ENCODE data around the gene NTN4. TPM values are rescaled to one million over a fixed set of nuclear protein-coding genes. Genes with fewer than 3 reads are reported as not detected.
A peak's percentile ranks its signal among the peaks of the same experiment; 100 is the strongest.

The NTN4 gene
- total RNA-seq, 4 donors from 2014 or later: 11.1 to 21.0 (median 16.1) TPM

- Histone ChIP-seq H3K36me3 (no peaks in the 10 kb centered on the region), H3K27me3 (no peaks in the 10 kb centered on the region), H3K27ac (no peak overlapping the region), H3K4me3 (replicated peaks in 1 of 3) (no peak overlapping the region), H3K4me1 (peaks cover 0 to 6% of the 10 kb centered on the region in 2 donors), H3K9me3 (no peaks in the 10 kb centered on the region)
- peak in 1 of 2 donors; percentile 7 for DNase-seq
- intact Hi-C loops (cut with DNase I): no loop called here
- no peak for TF ChIP-seq POLR2A (IDR thresholded peaks at IDR 0.05)
- TF ChIP-seq, protein P1, sequence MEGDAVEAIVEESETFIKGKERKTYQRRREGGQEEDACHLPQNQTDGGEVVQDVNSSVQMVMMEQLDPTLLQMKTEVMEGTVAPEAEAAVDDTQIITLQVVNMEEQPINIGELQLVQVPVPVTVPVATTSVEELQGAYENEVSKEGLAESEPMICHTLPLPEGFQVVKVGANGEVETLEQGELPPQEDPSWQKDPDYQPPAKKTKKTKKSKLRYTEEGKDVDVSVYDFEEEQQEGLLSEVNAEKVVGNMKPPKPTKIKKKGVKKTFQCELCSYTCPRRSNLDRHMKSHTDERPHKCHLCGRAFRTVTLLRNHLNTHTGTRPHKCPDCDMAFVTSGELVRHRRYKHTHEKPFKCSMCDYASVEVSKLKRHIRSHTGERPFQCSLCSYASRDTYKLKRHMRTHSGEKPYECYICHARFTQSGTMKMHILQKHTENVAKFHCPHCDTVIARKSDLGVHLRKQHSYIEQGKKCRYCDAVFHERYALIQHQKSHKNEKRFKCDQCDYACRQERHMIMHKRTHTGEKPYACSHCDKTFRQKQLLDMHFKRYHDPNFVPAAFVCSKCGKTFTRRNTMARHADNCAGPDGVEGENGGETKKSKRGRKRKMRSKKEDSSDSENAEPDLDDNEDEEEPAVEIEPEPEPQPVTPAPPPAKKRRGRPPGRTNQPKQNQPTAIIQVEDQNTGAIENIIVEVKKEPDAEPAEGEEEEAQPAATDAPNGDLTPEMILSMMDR (IDR thresholded peaks at IDR 0.05): no peak
- 87% methylated on average over 4 of the region's 4 CpGs for WGBS, 2 donors
Measured at GRCh38 chr12:95796225-95796981, 5.8 kb upstream of the NTN4 start.

DNA sequence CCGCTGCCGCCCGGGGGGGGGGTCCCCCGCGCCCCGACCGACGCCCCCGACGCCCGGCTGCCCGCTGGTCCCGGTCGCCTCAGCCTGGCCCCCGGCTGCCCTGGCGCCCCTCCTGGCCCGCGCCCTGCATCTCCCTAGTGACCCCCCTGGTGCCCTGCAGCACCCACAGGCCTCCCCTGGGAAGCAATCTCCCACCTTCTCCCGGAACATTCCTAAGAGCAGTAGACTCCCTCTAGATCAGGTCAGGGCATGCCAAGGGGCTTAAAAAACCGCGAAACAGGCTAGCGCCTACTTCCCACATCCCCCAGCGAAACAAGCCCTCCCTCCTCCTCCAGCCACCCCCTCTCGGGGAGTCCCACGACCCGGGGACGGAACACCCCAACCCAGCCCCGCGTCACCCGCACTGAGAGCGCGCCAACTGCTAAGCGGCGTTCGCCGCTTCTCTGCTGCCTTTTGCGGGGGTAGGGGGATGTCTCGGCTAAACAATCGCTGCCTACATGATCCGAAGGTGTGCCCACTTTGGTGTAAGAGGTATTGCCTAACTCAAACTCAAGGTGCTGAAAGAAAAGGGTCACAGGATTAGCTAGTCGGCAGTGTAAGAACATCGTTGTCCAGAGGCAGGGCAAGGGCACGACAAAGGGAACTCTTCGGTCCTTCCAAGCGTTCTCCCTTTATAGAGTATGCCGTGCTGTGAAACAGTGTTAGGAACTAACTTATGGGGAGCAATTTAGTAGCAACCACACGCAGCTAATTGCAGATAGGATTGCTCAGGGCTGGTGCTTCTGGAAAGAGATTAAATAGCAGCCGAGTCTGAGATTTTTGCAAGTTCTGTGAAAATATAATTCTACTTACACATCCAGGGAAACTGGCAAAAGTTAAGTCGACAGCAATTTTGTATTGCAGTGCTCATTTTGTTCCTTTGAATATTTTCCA lies 619 bp upstream of the NTN4 start:
- peak in 1 of 2 donors; percentile 8 for TF ChIP-seq POLR2A (IDR thresholded peaks at IDR 0.05)
- TF ChIP-seq, protein P1 (IDR thresholded peaks at IDR 0.05): no peak
- peak overlapping the region in 2 of 3 donors; percentile 61 to 75 for H3K27ac ChIP-seq
- intact Hi-C loops (cut with DNase I): no loop called here
- no peaks in the 10 kb centered on the region for H3K27me3 ChIP-seq
- H3K4me3 ChIP-seq (replicated peaks in 1 of 3): peak overlapping the region in 2 of 3 donors; percentile 9 to 64
- H3K36me3 ChIP-seq: no peaks in the 10 kb centered on the region
- H3K4me1 ChIP-seq: peaks cover 6 to 17% of the 10 kb centered on the region in 2 donors
- WGBS, 2 donors: 7 to 13% methylated on average over 13 to 31 of the region's 49 CpGs
- no peaks in the 10 kb centered on the region for H3K9me3 ChIP-seq
- no peak for DNase-seq

GRCh38 chr12:95789126-95790032 lies 1.2 kb downstream of the NTN4 start:
- Histone ChIP-seq H3K4me3 (replicated peaks in 1 of 3) (peak overlapping the region; percentile 40 to 64 (median 46)), H3K36me3 (no peaks in the 10 kb centered on the region), H3K27me3 (no peaks in the 10 kb centered on the region), H3K27ac (peak overlapping the region in 2 of 3 donors; percentile 41 to 47), H3K4me1 (peaks cover 6 to 11% of the 10 kb centered on the region in 2 donors), H3K9me3 (no peaks in the 10 kb centered on the region)
- peak; percentile 38 to 51 for DNase-seq
- WGBS, 2 donors: 8 to 15% methylated on average over 26 to 30 of the region's 39 CpGs
- intact Hi-C loops (cut with DNase I): no loop called here
- TF ChIP-seq, protein P1 (IDR thresholded peaks at IDR 0.05): no peak
- no peak for TF ChIP-seq POLR2A (IDR thresholded peaks at IDR 0.05)

DNA sequence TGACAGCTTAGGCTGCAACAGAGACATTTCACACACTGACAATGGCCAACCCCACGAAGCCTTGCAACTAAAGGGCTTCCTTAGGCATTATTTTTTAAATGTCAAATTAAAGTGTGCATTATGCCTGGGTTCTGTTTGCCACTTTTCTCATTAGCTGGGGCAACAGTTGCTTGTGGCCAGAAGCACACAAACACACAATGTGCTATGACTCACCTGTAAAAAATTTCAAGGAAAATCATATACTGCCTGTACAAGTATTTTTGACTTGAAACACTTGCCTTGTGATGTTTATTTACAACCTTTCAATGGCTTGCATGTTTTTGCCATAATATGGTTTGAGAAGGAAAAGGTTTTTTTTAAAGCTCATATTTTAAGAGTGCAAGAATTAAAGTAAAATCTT lies 1.9 kb downstream of the NTN4 start:
- H3K36me3 ChIP-seq: no peaks in the 10 kb centered on the region
- no peak overlapping the region for H3K4me3 ChIP-seq (replicated peaks in 1 of 3)
- intact Hi-C loops (cut with DNase I): no loop called here
- TF ChIP-seq, protein P1 (IDR thresholded peaks at IDR 0.05): no peak
- TF ChIP-seq POLR2A (IDR thresholded peaks at IDR 0.05): no peak
- no peak overlapping the region for H3K27ac ChIP-seq
- H3K4me1 ChIP-seq: peaks cover 6 to 11% of the 10 kb centered on the region in 2 donors
- H3K9me3 ChIP-seq: no peaks in the 10 kb centered on the region
- no peaks in the 10 kb centered on the region for H3K27me3 ChIP-seq
- WGBS, 2 donors: 64 to 70% methylated on average over 1 of the region's 1 CpG
- no peak for DNase-seq
